Measurements from ENCODE around the gene MUC21.
"Not testable (repeated sequence)": the region's sequence is repeated elsewhere in the genome, so short reads cannot be mapped to it uniquely, and the experiment has no call there.

MUC21 gene

DNA sequence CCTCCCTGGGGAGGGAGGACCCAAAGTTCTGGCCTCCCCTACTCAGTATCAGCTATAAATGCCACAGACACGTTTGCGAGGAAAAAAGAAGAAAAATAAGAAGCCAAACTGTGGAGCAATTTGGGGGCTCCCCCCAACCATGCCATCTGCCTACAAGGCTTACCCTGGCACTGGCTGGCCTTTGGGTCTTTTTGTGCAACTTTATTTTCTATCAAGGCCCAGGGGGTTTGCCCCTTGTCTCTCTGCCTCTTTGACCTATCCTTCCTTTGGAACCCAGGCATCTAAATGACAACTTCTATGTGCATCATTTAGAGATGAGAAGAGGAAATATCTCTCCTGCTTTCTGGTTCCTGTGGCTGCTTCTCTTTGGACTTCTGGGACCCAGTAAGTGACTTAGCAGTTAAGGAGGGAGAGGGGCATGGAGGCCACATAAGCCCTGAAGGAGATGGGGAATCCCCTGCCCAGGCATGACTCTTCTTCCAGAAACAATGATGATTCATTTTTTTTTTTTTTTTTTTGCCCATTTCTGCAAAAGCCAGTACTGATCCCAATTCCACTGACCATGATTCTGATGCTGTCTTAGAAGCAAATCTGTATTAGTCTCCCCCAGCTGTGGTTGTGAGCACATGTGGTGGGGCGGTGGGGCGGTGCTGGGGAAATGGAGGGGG lies 27.0 kb downstream of the MUC21 start, which contains the start of gene MUC22:
Gene MUC22, plus strand, starts transcription at position 82 of the 668 bp plus-strand sequence. Its CDS starts 233 bp downstream, at position 315.
- no peak for DNase-seq

- no peak for DNase-seq
These were observed 27.6 kb downstream of the MUC21 start for GRCh38 chr6:31011153-31011552.

- DNase-seq, result no peak
These were observed 33.3 kb downstream of the MUC21 start for GRCh38 chr6:31016659-31017299.

DNA sequence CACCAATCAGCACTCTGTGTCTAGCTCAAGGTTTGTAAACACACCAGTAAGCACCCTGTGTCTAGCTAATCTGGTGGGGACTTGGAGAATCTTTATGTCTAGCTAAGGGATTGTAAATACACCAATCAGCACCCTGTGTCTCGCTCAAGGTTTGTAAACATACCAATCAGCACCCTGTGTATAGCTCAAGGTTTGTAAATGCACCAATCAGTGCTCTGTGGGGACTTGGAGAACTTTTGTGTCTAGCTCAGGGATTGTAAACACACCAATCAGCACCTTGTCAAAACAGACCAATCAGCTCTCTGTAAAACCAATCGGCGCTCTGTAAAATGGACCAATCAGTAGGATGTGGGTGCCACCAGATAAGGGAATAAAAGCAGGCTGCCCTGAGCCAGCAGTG lies 33.9 kb downstream of the MUC21 start:
- DNase-seq, result not testable (repeated sequence)

DNA sequence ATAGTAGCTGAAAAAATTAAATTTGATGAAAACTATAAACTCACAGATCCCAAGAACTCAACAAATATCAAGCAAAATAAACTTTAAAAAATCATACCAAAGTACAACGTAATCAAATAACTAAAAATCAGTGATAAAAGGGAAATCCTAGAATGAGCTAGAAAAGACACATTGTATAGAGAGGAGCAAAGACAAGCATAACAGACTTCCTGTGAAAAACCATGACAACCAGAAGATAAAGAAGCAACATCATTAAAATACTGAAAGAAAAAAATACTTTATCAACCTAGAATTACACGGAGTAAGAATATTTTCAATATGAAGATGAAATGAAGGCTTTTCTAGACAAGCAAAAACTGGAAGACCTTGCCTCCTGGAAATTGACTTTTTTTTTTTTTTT lies 36.5 kb downstream of the MUC21 start:
- no peak for DNase-seq

GRCh38 chr6:31020631-31021255 lies 37.2 kb downstream of the MUC21 start:
- not testable (repeated sequence) for DNase-seq

GRCh38 chr6:31021705-31022531 lies 38.4 kb downstream of the MUC21 start:
- not testable (repeated sequence) for DNase-seq

- no peak for DNase-seq
These were observed 42.1 kb downstream of the MUC21 start for GRCh38 chr6:31025595-31025994.

DNA sequence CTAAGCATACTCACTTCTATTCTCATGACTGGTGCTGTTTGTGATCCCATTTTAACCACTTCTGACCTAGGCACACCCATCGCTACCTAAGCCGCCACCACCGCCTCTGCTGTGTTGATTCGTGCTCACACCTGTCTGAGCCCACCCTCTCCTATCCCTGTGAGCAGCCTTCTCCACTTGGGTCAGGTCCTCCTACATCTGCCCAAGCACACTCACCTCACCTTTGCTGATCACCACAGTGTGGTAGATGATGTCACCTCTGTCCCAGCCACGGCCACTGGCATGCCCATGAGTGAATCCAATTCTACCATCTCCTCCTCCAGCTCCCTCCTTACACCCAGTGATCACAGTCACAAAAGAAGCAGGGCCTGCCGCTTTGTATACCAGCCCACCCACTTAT lies 47.6 kb downstream of the MUC21 start:
- DNase-seq, result no peak

- DNase-seq, result no peak
These were observed 49.6 kb downstream of the MUC21 start for GRCh38 chr6:31033075-31033474.

DNA sequence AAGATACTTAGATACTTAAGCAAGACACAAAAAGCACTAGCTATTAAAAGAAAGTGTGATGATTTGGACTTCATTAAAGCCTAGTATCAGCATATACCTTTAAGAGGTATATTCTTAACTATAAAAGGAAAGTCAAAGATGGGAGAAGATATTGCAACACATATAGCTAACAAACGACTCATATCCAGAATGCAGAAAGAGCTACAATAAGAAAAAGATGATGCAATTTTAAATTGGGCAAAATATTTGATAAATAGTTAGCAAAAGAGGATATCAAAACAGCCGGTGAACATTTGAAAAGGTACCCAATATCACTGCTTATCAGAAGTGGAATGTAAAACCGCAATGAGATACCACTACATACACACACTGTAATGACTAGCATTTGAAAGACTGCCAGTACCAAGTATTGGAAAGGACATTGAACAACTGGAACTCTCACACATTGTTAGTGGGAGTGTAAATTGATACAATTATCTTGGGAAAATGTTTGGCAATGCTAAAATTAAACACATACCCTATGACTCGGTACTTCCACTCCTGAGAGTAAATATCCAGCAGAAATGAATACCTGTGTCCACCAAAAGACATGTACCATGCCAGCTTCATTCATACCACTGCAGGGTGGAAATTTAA lies 52.5 kb downstream of the MUC21 start:
- no peak for DNase-seq

- DNase-seq, result no peak
These were observed 53.7 kb downstream of the MUC21 start for GRCh38 chr6:31037169-31037568.

- no peak for DNase-seq
These were observed 54.2 kb downstream of the MUC21 start for GRCh38 chr6:31037682-31038081.

GRCh38 chr6:31038559-31038958 lies 55.0 kb downstream of the MUC21 start:
- no peak for DNase-seq
